Omental fat pad (tissue), 4 donors: Measurements from ENCODE around the gene PTGIS. TPM values are rescaled to one million over a fixed set of nuclear protein-coding genes. Genes with fewer than 3 reads are reported as not detected.

Source experiments
- ATAC-seq: fragments of 150-250 bp; one replicate; pipeline ENCODE4 v1.9.1; 2016; ENCODE audit warnings: mild to moderate bottlenecking, moderate library complexity; ENCODE audit not compliant: low FRiP score
- DNase-seq: peaks from one replicate; pipeline ENCODE4 v3.0.0-alpha.2; 2019; ENCODE audit warnings: low spot score
- total RNA-seq, 4 donors: library from RNA; depleted of rRNA; stranded (reverse); fragments of >200 nt; gene quantifications; one replicate each; pipeline ENCODE4 v1.1.0, GENCODE V29; 2016
- TF ChIP-seq, protein P1 (sequence below), 3 donors: fragments of 450-650 bp; IDR thresholded peaks; one replicate each; pipeline ENCODE4 v1.5.1; 2016 to 2017; ENCODE audit warnings: antibody characterized with exemption in 3 of 3, mild to moderate bottlenecking in 3 of 3, moderate library complexity in 2 of 3

The PTGIS gene
- total RNA-seq, 4 donors from 2014 or later = 77.7 to 229 (median 113) TPM

DNA sequence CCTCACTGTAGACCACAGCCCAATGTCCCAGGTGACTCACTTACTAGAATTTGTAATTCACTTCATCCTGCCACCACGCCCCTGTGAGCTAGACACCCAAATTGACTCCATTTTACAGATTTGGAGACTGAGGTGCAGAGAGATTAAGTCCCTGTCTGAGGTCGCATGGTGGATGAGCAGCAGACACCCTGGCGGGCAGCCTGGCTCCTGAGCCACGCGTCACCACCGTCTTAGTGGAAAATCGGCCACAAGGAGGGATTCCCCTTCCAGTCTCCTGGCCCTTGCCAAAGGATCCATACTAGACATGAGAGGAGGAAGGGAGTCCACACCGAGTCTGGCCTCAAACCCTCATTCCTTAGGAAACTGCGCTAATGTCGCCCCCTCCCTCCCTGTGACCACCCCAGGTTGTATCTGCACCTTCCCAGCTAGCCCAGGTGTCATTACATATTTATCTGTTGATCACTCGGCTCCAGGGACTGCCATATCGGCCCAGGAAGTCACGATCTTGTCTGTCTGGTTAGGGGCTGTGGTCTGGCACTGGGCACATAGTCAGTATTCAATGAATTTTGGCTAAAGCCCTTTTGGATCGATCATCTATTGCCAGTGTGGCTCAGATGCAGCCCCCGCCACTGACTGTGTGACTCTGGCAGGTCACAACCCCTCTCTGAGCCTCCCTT is 25.7 kb upstream of the PTGIS start:
- ATAC-seq (no peak), DNase-seq (no peak)
- TF ChIP-seq, protein P1, sequence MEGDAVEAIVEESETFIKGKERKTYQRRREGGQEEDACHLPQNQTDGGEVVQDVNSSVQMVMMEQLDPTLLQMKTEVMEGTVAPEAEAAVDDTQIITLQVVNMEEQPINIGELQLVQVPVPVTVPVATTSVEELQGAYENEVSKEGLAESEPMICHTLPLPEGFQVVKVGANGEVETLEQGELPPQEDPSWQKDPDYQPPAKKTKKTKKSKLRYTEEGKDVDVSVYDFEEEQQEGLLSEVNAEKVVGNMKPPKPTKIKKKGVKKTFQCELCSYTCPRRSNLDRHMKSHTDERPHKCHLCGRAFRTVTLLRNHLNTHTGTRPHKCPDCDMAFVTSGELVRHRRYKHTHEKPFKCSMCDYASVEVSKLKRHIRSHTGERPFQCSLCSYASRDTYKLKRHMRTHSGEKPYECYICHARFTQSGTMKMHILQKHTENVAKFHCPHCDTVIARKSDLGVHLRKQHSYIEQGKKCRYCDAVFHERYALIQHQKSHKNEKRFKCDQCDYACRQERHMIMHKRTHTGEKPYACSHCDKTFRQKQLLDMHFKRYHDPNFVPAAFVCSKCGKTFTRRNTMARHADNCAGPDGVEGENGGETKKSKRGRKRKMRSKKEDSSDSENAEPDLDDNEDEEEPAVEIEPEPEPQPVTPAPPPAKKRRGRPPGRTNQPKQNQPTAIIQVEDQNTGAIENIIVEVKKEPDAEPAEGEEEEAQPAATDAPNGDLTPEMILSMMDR (IDR thresholded peaks at IDR 0.05) = no peak

DNA sequence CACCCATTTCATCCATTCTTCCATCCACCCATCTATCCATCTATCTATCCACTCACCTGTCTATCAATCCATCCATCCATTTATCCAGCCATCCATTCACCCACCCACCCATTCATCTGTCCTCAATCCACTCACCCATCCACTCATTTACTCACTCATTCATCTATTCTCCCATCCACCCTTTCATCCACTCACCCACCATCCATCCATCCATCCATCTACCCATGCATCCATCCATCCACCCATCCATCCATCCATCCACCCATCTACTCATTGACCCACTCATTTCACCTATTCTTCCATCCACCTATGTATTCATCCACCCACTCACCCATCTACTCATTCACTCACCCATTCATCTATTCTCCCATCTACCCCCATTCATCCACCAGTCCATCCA is 24.2 kb upstream of the PTGIS start:
- ATAC-seq (no peak), DNase-seq (no peak)
- TF ChIP-seq, protein P1 (IDR thresholded peaks at IDR 0.05) = no peak

DNA sequence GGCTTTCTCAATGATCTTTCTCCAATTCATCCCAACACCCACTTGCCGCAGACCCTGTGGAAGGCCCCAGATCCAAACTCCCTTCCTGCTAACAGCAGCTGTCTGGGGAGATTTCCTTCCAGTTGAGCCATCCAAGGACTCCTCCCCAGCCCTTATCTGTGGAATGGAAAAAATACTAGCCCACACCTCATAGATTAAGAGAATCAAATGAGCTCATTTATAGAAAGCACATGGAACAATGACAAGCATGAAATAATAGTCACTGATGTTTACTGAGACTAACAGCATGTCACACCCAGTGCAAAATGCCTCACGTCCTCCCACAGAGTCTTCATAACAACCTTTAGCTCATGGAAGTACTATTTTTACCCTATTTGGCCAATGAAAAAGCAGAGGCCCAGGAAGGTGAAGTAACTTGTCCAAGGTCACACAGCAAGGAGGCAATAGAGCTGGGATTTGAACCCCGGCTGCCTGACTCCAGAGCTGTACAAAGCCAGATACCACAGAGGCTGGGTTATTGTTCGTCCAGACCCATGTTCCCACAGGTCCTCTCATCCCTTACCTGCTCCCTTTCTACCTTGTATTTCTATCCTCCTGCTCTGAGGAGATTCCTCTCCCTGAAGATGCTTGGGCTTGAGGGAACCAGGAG is 23.4 kb upstream of the PTGIS start:
- DNase-seq (no peak), ATAC-seq (peak; percentile 49)
- TF ChIP-seq, protein P1 (IDR thresholded peaks at IDR 0.05) = no peak

DNA sequence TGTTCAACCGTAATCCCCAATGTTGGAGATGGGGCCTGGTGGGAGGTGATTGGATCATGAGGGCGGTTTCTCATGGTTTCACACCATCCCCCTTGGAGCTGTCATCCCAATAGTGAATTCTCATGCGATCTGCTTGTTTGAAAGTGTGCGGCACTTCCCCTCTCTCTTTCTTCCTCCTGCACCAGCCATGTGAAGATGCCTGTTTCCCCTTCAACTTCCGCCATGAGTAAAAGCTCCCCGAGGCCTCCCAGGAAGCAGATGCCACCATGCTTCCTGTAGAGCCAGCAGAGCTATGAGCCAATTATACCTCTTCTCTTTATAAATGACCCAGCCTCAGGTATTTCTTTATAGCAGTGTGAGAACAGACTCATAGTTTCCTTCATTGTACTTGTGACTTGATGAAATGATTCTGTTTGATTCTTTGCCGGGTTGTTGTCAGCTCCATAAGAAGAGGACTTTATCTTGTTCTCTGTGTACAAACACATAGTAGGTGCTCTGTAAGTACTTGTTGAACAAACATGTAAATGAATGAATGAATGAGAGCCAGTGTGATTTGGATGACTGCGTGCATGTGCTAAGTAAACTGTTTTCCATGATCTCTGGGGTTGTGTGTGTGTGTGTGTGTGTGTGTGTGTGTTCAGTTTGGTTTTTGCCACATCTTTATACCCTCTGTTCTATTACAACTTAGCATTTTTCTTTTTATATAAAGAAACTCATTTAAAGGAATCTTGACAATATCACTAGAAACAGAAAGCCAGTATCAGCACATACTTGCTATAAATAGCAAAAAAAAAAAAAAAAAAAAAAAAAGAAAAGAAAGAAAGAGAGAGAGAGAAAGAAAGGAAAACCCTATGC is 22.5 kb upstream of the PTGIS start:
- ATAC-seq = no peak
- DNase-seq = no peak
- TF ChIP-seq, protein P1 (IDR thresholded peaks at IDR 0.05) = no peak

DNA sequence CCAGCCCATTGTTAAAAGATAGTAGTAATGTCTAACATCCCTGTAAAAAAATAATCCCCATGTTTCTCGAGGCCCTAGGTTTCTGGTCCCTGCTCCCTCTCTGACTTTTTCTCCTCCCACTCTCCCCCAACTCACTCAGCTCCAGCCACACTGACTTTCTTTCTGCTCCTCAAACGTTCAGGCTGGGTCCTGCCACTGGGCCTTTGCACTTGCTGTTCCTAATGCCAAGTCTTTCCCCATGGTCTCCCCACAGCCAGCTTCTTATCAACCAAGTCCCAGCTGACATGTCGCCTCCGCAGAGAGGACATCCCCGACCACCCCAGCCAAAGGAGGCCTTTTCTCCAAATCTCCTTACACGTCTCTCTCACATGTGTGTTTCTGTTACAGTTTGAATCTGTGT is 21.8 kb upstream of the PTGIS start:
- ATAC-seq (no peak), DNase-seq (no peak)
- TF ChIP-seq, protein P1 (IDR thresholded peaks at IDR 0.05) = no peak

DNA sequence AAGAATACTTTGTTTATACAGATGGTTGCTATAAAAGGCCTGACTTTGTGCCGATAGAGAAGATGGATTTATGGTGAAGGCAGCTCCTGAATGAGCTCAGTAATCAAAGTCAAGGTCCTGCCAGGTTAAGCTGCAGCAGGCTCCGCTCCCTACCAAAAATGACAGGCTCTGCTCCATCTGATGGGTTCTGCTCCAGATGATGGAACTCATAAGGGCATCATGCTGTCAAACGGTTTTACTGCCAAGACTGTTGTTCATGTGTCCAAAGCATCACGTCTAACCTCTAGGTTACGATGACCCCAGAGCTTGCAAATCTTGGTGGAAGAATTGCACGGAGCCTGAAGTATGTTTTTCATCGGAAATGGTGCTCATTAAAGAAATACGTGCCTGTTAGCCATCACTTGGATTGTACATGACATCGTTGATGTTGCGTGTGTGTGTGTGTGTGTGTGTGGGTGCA is 19.2 kb upstream of the PTGIS start:
- no peak for DNase-seq
- ATAC-seq = no peak
- TF ChIP-seq, protein P1 (IDR thresholded peaks at IDR 0.05) = no peak
